Prostate gland (tissue), 2 donors: ENCODE measurements around the gene TMEM184A.

Experiments
- POLR2A ChIP-seq: fragments of 450-650 bp; IDR thresholded peaks from one replicate; pipeline ENCODE4 v1.6.1; 2016; ENCODE audit warnings: antibody characterized with exemption, mild to moderate bottlenecking
- POLR2AphosphoS5 ChIP-seq: sonication (generic); formaldehyde crosslinking; IDR thresholded peaks from one replicate; pipeline ENCODE4 v1.6.1; 2017; ENCODE audit warnings: antibody characterized with exemption
- TF ChIP-seq, protein P1 (sequence below), 4 experiments: fragments of 200-600 bp in 2 of 4; fragments of 450-650 bp in 2 of 4; sonication (generic) in 2 of 4; IDR thresholded peaks; 1 replicate in 3 of 4; 2 replicates in 1 of 4; pipeline ENCODE4 v1.5.1; 2016 to 2019; ENCODE audit warnings: antibody characterized with exemption in 4 of 4, mild to moderate bottlenecking in 2 of 4, moderate library complexity in 2 of 4

DNA sequence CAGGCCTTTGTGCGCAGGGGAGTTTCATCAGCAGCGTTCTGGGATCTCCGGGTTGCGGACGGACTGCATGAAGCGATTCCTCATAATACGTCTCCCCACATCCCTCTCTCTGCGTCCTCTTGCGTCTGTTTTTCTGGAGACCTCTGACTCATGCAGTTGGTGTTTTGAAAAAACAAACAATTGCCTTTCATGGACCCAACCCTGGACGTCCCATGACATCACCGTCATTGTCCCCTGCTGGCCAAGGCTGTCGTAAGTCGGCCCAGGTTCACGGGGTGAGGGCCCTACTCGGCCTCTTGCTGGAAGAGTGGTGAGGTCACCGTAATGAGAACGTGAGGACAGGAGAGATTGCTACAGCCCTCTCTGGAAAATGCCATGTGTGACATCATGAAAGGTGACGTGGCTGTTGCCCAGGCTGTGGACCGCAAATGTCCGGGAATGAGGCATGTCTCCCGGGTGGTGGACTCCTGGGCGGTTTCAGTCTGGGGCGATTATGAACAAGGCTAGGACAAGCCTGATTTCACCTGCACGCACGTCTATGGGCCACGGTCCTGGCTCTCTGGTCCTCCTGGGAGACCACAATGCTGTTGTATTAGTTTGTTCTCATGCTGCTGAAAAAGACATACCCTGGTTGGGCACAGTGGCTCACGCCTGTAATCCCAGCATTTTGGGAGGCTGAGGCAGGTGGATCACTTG, 35.3 kb downstream of the TMEM184A start:
- TF ChIP-seq, protein P1, sequence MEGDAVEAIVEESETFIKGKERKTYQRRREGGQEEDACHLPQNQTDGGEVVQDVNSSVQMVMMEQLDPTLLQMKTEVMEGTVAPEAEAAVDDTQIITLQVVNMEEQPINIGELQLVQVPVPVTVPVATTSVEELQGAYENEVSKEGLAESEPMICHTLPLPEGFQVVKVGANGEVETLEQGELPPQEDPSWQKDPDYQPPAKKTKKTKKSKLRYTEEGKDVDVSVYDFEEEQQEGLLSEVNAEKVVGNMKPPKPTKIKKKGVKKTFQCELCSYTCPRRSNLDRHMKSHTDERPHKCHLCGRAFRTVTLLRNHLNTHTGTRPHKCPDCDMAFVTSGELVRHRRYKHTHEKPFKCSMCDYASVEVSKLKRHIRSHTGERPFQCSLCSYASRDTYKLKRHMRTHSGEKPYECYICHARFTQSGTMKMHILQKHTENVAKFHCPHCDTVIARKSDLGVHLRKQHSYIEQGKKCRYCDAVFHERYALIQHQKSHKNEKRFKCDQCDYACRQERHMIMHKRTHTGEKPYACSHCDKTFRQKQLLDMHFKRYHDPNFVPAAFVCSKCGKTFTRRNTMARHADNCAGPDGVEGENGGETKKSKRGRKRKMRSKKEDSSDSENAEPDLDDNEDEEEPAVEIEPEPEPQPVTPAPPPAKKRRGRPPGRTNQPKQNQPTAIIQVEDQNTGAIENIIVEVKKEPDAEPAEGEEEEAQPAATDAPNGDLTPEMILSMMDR (IDR thresholded peaks at IDR 0.05) = no peak
- TF ChIP-seq POLR2AphosphoS5 (no peak), POLR2A (no peak)
